ENCODE data around the gene ITPRIP.

ITPRIP gene

DNA sequence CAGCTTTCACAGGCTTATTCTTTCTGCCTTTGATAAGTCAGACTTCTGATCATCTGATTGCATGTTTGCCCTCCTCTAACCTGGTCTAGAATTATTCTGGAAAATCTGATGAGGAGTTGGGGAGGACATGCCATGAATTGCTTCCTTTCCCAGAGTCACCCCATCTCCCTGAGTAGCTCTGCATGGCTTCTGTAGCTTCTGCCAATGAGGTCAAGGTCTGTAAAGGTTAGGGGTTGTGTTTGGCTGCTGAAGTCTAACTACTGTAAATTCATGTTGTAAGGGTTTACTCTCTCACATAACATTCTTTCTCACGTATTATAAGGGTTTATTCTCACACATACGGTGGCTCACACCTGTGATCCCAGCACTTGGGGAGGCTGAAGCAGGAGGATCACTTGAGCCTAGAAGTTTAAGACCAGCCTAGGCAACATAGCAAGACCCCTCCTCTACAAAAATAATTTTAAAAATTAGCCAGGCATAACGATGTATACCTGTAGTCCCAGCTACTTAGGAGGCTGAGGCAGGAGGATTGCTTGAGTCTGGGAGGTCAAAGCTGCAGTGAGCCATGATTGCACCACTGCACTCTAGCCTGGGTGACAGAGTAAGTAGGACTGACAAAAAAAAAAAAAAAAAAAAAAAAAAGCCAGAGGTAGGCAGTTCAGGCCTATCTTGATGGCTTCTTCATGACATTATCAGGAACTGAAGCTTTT, 58.6 kb downstream of the ITPRIP start:
- DNase-seq (ENCODE audit: low read depth): no peak

DNA sequence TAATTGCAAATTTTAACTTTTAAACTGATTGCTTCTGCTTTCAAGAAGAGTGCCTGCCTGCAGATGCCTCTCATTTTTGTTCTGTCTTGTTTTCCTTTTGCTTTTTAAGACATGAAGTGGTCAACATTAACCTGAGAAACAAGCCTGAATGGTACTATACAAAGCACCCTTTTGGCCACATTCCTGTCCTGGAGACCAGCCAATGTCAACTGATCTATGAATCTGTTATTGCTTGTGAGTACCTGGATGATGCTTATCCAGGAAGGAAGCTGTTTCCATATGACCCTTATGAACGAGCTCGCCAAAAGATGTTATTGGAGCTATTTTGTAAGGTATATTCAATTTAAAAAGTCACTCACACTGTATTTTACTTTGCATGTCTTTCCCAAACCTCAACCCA, 60.5 kb downstream of the ITPRIP start:
- DNase-seq (ENCODE audit: low read depth): no peak

GRCh38 chr10:104276192-104276591, 62.1 kb downstream of the ITPRIP start:
- DNase-seq (ENCODE audit: low read depth): no peak

DNA sequence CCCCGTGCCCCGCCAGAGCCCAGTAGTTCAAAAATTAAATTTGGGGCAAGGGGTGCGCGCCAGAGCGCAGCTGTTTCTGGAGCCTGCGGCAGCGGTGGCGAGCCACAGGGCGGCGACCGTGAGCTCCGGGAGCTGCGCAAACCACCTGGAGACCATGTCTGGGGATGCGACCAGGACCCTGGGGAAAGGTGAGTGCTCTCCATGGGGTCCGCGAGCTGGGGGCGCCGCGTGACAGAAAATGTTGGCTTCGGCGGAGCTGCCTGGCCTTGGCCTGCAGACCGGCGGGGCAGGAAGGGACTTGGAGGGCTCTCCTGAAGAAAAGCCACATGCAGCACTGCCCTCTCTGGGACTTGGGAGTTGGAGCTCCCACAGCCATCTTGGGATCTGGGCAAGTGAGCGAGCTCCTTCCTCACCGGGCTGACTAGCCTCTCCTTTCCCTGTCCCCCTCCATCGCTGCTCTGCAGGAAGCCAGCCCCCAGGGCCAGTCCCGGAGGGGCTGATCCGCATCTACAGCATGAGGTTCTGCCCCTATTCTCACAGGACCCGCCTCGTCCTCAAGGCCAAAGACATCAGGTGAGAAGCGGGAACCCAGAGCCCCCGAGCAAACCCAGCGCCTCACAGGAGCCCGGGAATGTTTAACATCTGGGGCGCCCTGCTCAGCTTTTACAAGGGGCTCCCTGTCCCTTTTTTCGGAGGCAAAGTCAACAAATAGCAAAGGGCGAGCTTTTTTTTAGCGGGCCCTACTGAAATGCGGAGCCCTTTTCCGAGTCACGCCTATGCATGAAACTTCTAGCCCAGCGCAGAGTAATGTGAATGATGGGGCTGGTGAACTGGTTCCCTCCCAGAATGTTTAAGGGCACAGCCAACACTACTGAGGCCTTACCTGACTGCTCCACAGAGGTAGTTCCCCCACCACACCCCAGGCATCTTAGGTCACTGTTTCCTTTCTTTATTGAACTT, 63.2 kb downstream of the ITPRIP start:
- no peak for DNase-seq (ENCODE audit: low read depth)

DNA sequence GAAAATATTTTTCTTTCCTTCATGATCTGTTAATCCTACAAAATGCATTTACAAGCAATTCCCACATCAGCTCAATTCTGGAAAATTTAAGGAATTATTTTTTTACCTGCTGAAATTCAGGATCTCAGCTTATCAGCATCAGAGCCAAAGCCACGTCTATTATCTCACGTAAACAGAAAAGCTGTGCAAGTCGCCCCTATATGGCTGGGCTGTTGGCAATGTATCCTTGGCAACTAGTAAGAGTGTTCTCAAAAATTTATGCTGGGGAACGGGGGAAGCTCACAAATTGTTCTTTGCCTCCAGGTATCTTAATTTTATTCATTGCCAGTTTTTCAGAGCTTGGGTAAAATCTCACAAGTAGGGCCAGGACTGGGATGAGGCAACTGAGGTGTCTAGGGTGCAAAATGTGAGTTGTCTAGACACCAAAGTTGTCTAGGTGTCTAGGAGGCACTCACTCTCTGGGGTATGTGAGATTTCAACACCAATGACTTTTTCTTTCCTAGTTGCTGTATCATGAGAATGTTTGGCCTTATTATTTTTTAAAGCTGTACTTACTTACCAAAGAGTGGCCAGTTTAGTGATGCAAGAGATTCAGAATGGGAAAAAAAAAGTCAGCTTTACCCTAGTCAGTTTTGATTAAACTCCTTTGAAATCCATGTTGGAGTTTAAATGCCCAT, 64.2 kb downstream of the ITPRIP start:
- no peak for DNase-seq (ENCODE audit: low read depth)

DNA sequence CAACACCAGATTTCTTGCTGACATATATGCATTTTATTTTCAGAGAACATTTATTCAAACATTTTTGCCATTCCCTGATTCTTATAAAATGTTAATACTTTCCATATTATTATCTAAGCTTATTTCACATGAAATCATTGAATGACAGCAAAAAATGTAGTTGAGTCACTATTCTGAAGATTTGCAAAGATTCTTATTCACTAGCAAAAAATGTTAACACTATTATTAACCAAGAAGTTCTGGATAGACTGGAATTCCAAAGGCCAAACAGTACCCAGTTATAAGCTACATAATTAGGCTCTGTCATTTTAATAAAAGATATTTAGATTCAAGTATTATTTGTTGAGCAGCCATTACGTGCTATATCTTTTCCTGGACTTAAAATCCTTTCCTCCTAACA, 65.0 kb downstream of the ITPRIP start:
- DNase-seq (ENCODE audit: low read depth): no peak

GRCh38 chr10:104268713-104269645, 69.3 kb downstream of the ITPRIP start, which contains the start of gene GSTO2:
GSTO2 (plus strand) TSS chr10:104269184; CDS start chr10:104274916, 5,732 bp downstream.
- DNase-seq (ENCODE audit: low read depth): peak; percentile 98

- no peak for DNase-seq (ENCODE audit: low read depth)
These were observed 69.9 kb downstream of the ITPRIP start for GRCh38 chr10:104268405-104268712.

GRCh38 chr10:104267721-104268404, 70.4 kb downstream of the ITPRIP start:
- DNase-seq (ENCODE audit: low read depth): no peak

- no peak for DNase-seq (ENCODE audit: low read depth)
These were observed 73.5 kb downstream of the ITPRIP start for GRCh38 chr10:104264783-104265182.

- no peak for DNase-seq (ENCODE audit: low read depth)
These were observed 76.2 kb downstream of the ITPRIP start for GRCh38 chr10:104262055-104262454.

- no peak for DNase-seq (ENCODE audit: low read depth)
These were observed 77.5 kb downstream of the ITPRIP start for GRCh38 chr10:104260775-104261115.

DNA sequence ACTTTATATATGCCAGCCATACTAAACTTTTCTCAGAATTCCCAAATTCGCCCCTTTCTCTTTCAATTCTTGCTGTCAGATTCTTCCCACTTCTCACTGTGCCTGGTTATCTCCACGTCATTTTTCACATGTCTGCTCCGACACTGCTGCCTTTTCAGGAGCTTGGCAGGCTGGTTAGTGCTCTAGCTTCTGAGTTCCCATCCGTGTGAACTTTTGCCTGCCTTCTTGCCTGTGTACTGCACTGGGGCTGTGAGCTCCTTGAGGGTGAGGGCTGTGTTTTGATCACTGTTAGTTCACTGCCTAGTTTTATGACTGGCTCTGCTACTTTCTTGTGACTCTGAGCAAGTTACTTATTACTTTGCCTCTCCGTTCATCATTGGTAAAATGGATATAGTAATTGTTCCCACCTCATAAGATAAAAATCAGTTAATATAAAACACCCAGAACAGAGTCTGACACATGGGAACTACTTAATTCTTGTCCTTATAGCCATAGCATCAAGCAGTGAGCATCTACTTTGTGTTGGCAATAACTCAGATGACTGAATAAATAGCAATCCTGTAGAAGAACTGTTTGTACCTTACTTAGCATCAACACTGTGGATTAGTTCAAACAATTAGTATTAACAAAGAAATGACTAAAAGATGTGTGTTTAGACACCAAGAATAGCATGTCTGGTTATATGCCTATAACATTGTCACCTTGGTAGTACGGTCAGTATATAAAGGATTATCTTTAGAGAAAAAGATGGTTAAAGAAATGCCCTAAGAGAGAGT, 78.1 kb downstream of the ITPRIP start:
- no peak for DNase-seq (ENCODE audit: low read depth)
